Measurements from ENCODE around the gene RALGPS1. TPM values are rescaled to one million over a fixed set of nuclear protein-coding genes. Genes with fewer than 3 reads are reported as not detected.

The RALGPS1 gene
- total and polyA plus RNA-seq, 2 of the 13 experiments (the other 11 are each of a cell fraction or from before 2014, with no cell fraction given): 3.7 to 6.5 TPM

- TF ChIP-seq ZSCAN25 (CRISPR knock-in tag; IDR thresholded peaks at IDR 0.05) (no peak), SIX1 (CRISPR knock-in tag; IDR thresholded peaks at IDR 0.05; ENCODE audit: borderline replicate concordance) (peak; percentile 91; the same call in 1 of the 2 replicates), POGZ (CRISPR knock-in tag; IDR thresholded peaks at IDR 0.05) (no peak), ZNF3 (CRISPR knock-in tag; IDR thresholded peaks at IDR 0.05) (no peak), EHMT2 (IDR thresholded peaks at IDR 0.05; ENCODE audit: borderline replicate concordance, low read depth, low read length) (no peak), SSRP1 (CRISPR knock-in tag; IDR thresholded peaks at IDR 0.05) (no peak), FOXA1 (IDR thresholded peaks at IDR 0.05) (no peak), FOXA1 (CRISPR knock-in tag; IDR thresholded peaks at IDR 0.05) (no peak; the same call in 1 of the 2 replicates), TARDBP (CRISPR knock-in tag; IDR thresholded peaks at IDR 0.05) (no peak), MAFF (IDR thresholded peaks at IDR 0.05; ENCODE audit: low read depth, low read length) (no peak), ATF1 (CRISPR knock-in tag; IDR thresholded peaks at IDR 0.05) (peak; percentile 22; the same call in 1 of the 2 replicates), ZBTB40 (IDR thresholded peaks at IDR 0.05) (no peak), ZBTB40 (CRISPR knock-in tag; IDR thresholded peaks at IDR 0.05) (no peak), TP53 (CRISPR knock-in tag; conservative IDR thresholded peaks at IDR 0.05) (no peak), DNMT1 (CRISPR knock-in tag; IDR thresholded peaks at IDR 0.05) (no peak), BATF2 (CRISPR knock-in tag; IDR thresholded peaks at IDR 0.05) (no peak), SCMH1 (CRISPR knock-in tag; IDR thresholded peaks at IDR 0.05; ENCODE audit: borderline replicate concordance) (no peak), NFRKB (IDR thresholded peaks at IDR 0.05) (no peak), ZNF503 (CRISPR knock-in tag; IDR thresholded peaks at IDR 0.05) (no peak), ZNF720 (CRISPR knock-in tag; IDR thresholded peaks at IDR 0.05) (no peak)
- TF ChIP-seq, protein P1, sequence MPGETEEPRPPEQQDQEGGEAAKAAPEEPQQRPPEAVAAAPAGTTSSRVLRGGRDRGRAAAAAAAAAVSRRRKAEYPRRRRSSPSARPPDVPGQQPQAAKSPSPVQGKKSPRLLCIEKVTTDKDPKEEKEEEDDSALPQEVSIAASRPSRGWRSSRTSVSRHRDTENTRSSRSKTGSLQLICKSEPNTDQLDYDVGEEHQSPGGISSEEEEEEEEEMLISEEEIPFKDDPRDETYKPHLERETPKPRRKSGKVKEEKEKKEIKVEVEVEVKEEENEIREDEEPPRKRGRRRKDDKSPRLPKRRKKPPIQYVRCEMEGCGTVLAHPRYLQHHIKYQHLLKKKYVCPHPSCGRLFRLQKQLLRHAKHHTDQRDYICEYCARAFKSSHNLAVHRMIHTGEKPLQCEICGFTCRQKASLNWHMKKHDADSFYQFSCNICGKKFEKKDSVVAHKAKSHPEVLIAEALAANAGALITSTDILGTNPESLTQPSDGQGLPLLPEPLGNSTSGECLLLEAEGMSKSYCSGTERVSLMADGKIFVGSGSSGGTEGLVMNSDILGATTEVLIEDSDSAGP (CRISPR knock-in tag; IDR thresholded peaks at IDR 0.05; ENCODE audit: borderline replicate concordance): no peak
Measured at GRCh38 chr9:126919193-126919592, 4.6 kb downstream of the RALGPS1 start (continued).

All from HepG2 (cell line).